Ascending aorta (tissue), 2 donors: ENCODE data around the gene SEPTIN5. TPM values are rescaled to one million over a fixed set of nuclear protein-coding genes. Genes with fewer than 3 reads are reported as not detected.

ENCODE experiments used
- DNase-seq, 2 donors: peaks; one replicate each; pipeline ENCODE4 v3.0.0-alpha.2; 2019; ENCODE audit warnings: low spot score in 2 of 2
- H3K27ac ChIP-seq, 2 donors: fragments of 200-600 bp; sonication (generic); one replicate each; pipeline ENCODE4 v1.5.1; 2016 to 2017; ENCODE audit warnings: mild to moderate bottlenecking in 1 of 2
- H3K27me3 ChIP-seq: fragments of 200-600 bp; sonication (generic); one replicate; pipeline ENCODE4 v1.5.1; 2017
- H3K36me3 ChIP-seq, 2 donors: fragments of 200-600 bp; sonication (generic); one replicate each; pipeline ENCODE4 v1.5.1; 2016
- H3K4me1 ChIP-seq, 2 donors: fragments of 200-600 bp; sonication (generic); one replicate each; pipeline ENCODE4 v1.5.1; 2016 to 2017; ENCODE audit warnings: mild to moderate bottlenecking in 1 of 2
- H3K4me3 ChIP-seq, 2 donors: fragments of 200-600 bp; sonication (generic); one replicate each; pipeline ENCODE4 v1.5.1; 2016 to 2017; ENCODE audit warnings: mild to moderate bottlenecking in 1 of 2
- H3K9me3 ChIP-seq, 2 donors: fragments of 200-600 bp; sonication (generic); one replicate each; pipeline ENCODE4 v1.5.1; 2016
- intact Hi-C: fragments of 100-400 bp; cut with DNase I; formaldehyde crosslinking; loops from one replicate; pipeline ENCODE4 v1.15.1; 2023
- total RNA-seq: library from RNA; depleted of rRNA; stranded (reverse); fragments of >200 nt; gene quantifications from one replicate; pipeline ENCODE4 v1.1.0, GENCODE V29; 2016
- TF ChIP-seq, protein P1 (sequence below), 3 experiments: fragments of 200-600 bp in 2 of 3; fragments of 450-650 bp in 1 of 3; sonication (generic) in 2 of 3; IDR thresholded peaks; one replicate each; pipeline ENCODE4 v1.5.1; 2016 to 2019; ENCODE audit warnings: antibody characterized with exemption in 3 of 3, mild to moderate bottlenecking in 1 of 3, moderate library complexity in 1 of 3

The SEPTIN5 gene
- total RNA-seq, 1 donor from 2014 or later = 105 TPM

DNA sequence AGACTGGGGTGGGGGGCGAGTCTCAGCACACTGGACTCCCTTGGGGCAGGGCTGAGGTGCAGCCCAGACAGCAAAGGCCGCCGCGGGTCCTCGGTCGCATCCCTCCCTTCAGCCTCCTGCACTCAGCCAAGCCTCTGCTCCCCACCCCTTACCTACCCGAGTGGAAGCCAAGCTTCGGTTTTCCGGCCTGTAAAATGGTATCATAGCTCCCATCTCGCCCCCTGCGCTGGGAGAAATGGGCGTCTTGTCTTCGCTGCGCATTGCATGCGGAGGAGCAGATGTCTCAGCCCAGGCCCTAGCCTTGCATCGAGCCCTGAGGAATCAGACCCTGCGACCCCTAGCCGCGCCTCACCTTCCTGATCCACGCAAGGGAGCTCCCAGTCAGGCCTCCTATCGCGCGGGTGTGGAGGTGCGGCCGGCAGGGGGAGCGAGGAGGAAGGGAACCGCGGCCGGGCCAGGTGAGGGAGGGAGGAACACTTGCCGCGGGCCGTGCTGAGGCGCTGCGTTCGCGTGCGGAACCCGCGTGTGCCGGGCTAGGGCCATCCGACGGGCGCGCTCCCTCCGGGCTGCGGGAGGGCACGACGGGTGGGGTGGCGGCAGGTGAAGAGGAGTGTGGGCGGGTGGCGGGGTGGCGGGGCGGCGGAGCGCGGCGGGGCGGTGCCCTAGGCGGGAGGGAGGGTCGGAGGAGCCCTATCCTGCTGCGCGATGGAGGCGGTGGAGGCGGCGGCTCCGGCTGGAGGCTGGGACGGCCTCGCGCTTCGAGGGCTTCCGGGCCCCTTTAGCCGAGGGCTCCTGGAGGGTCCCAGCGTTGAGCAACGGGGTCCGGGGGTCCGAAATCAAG lies 42.2 kb downstream of the SEPTIN5 start:
- Histone ChIP-seq H3K4me3 (peak overlapping the region; percentile 30 to 47), H3K27ac (no peak overlapping the region), H3K9me3 (no peaks in the 10 kb centered on the region), H3K4me1 (peaks cover 0 to 12% of the 10 kb centered on the region in 2 donors), H3K36me3 (no peaks in the 10 kb centered on the region), H3K27me3 (peaks cover 14% of the 10 kb centered on the region)
- no peak for DNase-seq
- intact Hi-C loops = no loop called here
- TF ChIP-seq, protein P1, sequence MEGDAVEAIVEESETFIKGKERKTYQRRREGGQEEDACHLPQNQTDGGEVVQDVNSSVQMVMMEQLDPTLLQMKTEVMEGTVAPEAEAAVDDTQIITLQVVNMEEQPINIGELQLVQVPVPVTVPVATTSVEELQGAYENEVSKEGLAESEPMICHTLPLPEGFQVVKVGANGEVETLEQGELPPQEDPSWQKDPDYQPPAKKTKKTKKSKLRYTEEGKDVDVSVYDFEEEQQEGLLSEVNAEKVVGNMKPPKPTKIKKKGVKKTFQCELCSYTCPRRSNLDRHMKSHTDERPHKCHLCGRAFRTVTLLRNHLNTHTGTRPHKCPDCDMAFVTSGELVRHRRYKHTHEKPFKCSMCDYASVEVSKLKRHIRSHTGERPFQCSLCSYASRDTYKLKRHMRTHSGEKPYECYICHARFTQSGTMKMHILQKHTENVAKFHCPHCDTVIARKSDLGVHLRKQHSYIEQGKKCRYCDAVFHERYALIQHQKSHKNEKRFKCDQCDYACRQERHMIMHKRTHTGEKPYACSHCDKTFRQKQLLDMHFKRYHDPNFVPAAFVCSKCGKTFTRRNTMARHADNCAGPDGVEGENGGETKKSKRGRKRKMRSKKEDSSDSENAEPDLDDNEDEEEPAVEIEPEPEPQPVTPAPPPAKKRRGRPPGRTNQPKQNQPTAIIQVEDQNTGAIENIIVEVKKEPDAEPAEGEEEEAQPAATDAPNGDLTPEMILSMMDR (IDR thresholded peaks at IDR 0.05) = peak in 2 of 3 experiments; percentile 25 to 45

GRCh38 chr22:19757140-19757984 lies 43.1 kb downstream of the SEPTIN5 start:
- TF ChIP-seq, protein P1 (IDR thresholded peaks at IDR 0.05) = no peak
- Histone ChIP-seq H3K36me3 (no peaks in the 10 kb centered on the region), H3K27me3 (peaks cover 14% of the 10 kb centered on the region), H3K4me1 (peaks cover 0 to 12% of the 10 kb centered on the region in 2 donors), H3K9me3 (no peaks in the 10 kb centered on the region), H3K27ac (no peak overlapping the region), H3K4me3 (peak overlapping the region; percentile 26 to 47)
- DNase-seq = no peak
- intact Hi-C loops = no loop called here

DNA sequence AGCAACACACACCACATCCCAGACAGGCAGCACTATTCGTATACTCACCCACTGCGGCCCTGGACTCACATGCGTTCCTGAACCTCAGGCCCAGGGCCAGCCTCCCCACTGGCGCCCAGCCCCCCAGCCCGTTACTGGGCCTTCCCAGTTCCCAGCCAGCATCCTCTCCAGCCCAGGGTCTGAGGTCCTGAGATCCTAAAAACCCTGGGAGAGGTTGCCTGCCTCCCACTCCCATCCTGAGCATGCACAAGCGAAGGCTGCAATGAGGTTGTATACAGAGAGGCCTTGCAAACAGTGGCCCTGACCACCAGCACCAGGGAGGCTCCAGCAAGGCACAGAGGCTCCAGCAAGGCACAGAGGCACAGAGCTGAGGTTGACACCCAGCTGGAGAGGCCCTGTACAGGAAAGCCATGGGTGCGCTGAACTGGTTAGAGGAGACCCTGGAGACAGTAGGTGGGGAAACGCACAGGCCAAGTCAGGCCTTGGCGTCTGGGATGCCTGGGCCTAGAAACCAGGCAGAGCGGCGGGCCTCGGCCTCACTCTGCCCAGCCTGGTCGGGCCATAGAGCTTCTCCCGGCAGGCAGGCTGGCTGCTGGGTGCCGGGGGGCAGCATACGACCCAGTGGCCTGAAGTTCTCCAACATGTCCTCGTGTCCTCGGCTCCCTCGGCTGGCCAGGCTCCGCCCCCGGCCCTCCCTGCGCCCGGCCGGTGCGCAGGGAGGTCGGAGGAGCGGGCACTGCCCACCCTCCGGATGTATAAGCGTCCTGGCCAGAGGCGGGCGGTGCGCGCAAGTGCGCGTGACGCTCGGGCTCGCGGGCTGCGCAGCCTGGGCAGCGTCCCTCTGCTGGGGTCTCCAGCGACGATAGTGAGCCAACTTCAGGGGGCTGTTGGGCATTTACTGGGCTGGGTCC lies 43.9 kb downstream of the SEPTIN5 start:
- no peak for DNase-seq
- TF ChIP-seq, protein P1 (IDR thresholded peaks at IDR 0.05) = no peak
- Histone ChIP-seq H3K9me3 (no peaks in the 10 kb centered on the region), H3K4me3 (no peak overlapping the region), H3K36me3 (no peaks in the 10 kb centered on the region), H3K27ac (no peak overlapping the region), H3K4me1 (peaks cover 0 to 12% of the 10 kb centered on the region in 2 donors), H3K27me3 (peaks cover 14% of the 10 kb centered on the region)
- intact Hi-C loops = no loop called here

DNA sequence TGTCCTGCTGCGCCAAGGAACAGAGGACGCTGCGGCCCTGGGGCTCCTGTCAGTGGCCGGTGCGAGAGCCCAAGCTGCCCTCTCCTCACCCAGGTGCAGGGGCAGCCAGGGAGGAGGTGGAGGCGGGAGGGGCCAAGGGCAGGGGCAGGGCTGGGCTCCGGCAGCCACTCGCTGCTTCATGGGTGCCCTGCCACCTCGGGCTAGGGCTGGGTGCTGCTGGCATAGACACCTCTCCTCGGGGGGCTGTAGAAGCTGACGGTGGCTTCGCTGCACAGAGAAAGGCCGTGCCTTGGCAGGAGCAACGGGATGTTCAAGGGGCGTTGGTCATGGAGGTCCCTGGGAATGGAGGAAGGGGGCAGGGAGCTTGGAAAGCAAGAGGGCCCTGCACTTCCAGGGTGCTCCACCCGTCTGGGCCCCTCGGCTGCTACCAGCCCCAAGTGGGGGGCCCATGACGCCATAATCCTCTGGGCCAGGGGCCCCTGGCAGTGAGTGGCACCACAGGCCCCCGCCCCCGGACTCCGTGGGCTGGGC lies 44.7 kb downstream of the SEPTIN5 start:
- no peaks in the 10 kb centered on the region for H3K9me3 ChIP-seq
- H3K36me3 ChIP-seq = no peaks in the 10 kb centered on the region
- peaks cover 14% of the 10 kb centered on the region for H3K27me3 ChIP-seq
- peaks cover 0 to 12% of the 10 kb centered on the region in 2 donors for H3K4me1 ChIP-seq
- no peak overlapping the region for H3K27ac ChIP-seq
- TF ChIP-seq, protein P1 (IDR thresholded peaks at IDR 0.05) = no peak
- DNase-seq = no peak
- intact Hi-C loops = no loop called here
- H3K4me3 ChIP-seq = peak overlapping the region in 1 of 2 donors; percentile 34
